ENCODE measurements around the gene ESPL1. TPM values are rescaled to one million over a fixed set of nuclear protein-coding genes. Genes with fewer than 3 reads are reported as not detected.

ESPL1 gene
- total and polyA plus RNA-seq, 2 of the 13 experiments (the other 11 are each of a cell fraction or from before 2014, with no cell fraction given), result 5.8 to 11.5 TPM

DNA sequence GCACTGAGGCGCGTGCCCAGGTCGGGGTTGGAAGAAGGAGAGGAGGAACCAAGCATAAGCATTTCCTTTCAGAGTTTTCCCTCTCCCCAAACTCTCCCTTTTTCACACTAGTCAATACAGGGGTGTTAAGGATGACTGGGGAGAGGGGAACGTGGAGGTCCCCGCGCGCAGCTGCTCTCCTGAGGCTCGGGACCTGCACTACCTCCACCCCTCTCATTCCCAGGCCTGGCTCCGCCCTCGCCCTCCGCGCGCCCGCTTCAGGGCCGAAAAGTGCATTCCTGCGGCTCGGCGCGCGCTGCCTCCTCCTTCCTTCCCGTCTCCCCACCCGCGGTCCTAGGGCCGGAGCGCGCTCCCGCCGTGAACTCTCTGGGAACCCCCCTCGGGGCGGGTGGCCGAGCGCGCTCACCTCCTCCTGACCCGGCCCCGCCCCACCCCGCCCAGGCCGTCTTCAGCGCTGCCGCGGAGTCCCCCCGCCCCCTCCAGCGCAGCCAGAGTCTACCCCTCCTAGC, 47.4 kb upstream of the ESPL1 start (continued):
- TF ChIP-seq, protein P1, sequence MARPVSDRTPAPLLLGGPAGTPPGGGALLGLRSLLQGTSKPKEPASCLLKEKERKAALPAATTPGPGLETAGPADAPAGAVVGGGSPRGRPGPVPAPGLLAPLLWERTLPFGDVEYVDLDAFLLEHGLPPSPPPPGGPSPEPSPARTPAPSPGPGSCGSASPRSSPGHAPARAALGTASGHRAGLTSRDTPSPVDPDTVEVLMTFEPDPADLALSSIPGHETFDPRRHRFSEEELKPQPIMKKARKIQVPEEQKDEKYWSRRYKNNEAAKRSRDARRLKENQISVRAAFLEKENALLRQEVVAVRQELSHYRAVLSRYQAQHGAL (CRISPR knock-in tag; IDR thresholded peaks at IDR 0.05; ENCODE audit: not compliant biosample characterization), result no peak
- TF ChIP-seq ASH2L (IDR thresholded peaks at IDR 0.05; ENCODE audit: insufficient read length, low read depth, low read length), result no peak
- TF ChIP-seq ZNF572 (CRISPR knock-in tag; IDR thresholded peaks at IDR 0.05), result no peak
- TF ChIP-seq, protein P2, sequence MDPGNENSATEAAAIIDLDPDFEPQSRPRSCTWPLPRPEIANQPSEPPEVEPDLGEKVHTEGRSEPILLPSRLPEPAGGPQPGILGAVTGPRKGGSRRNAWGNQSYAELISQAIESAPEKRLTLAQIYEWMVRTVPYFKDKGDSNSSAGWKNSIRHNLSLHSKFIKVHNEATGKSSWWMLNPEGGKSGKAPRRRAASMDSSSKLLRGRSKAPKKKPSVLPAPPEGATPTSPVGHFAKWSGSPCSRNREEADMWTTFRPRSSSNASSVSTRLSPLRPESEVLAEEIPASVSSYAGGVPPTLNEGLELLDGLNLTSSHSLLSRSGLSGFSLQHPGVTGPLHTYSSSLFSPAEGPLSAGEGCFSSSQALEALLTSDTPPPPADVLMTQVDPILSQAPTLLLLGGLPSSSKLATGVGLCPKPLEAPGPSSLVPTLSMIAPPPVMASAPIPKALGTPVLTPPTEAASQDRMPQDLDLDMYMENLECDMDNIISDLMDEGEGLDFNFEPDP (CRISPR knock-in tag; conservative IDR thresholded peaks at IDR 0.05), result no peak
- no peak for TF ChIP-seq NRL (CRISPR knock-in tag; IDR thresholded peaks at IDR 0.05; ENCODE audit: borderline replicate concordance)
- no peak for TF ChIP-seq ZNF770 (CRISPR knock-in tag; IDR thresholded peaks at IDR 0.05)
- no peak for TF ChIP-seq ZNF710 (CRISPR knock-in tag; IDR thresholded peaks at IDR 0.05; ENCODE audit: borderline replicate concordance)
- no peak for TF ChIP-seq ZBTB26 (CRISPR knock-in tag; IDR thresholded peaks at IDR 0.05; ENCODE audit: borderline replicate concordance)
- TF ChIP-seq PBX3 (CRISPR knock-in tag; IDR thresholded peaks at IDR 0.05; ENCODE audit: borderline replicate concordance), result no peak
- TF ChIP-seq ZNF570 (CRISPR knock-in tag; IDR thresholded peaks at IDR 0.05; ENCODE audit: borderline replicate concordance), result no peak
- no peak for TF ChIP-seq ZFP82 (CRISPR knock-in tag; IDR thresholded peaks at IDR 0.05; ENCODE audit: borderline replicate concordance)
- TF ChIP-seq ZNF589 (CRISPR knock-in tag; conservative IDR thresholded peaks at IDR 0.05), result no peak
- TF ChIP-seq MTF1 (CRISPR knock-in tag; IDR thresholded peaks at IDR 0.05), result no peak
- TF ChIP-seq ZNF230 (CRISPR knock-in tag; IDR thresholded peaks at IDR 0.05), result 0 out of 2 replicates have a peak, but pooled peaks have one; percentile 36
- no peak for TF ChIP-seq ZNF335 (CRISPR knock-in tag; IDR thresholded peaks at IDR 0.05)
- peak; percentile 60; the same call in 1 of the 2 replicates for TF ChIP-seq PHF21A (CRISPR knock-in tag; IDR thresholded peaks at IDR 0.05)
- no peak for TF ChIP-seq GLI4 (CRISPR knock-in tag; IDR thresholded peaks at IDR 0.05; ENCODE audit: borderline replicate concordance)
- TF ChIP-seq ZNF761 (CRISPR knock-in tag; conservative IDR thresholded peaks at IDR 0.05), result no peak
- no peak for TF ChIP-seq SMAD1 (CRISPR knock-in tag; IDR thresholded peaks at IDR 0.05; ENCODE audit: borderline replicate concordance, low read depth)

All from HepG2 (cell line).